Liver (tissue), 9 donors: ENCODE data around the gene ELK1. TPM values are rescaled to one million over a fixed set of nuclear protein-coding genes. Genes with fewer than 3 reads are reported as not detected.

ENCODE experiments used
- DNase-seq: peaks from one replicate; pipeline ENCODE4 v3.0.0-alpha.2; 2017; ENCODE audit warnings: low spot score
- H3K27ac ChIP-seq, 2 donors: one replicate each; pipeline ENCODE4 v1.7.0; 2013; ENCODE audit warnings: inconsistent platforms in 2 of 2, low read length in 2 of 2, control low read depth in 1 of 2, low read depth in 1 of 2, mild to moderate bottlenecking in 1 of 2
- H3K27me3 ChIP-seq, 4 donors: one replicate each; pipeline versions ENCODE4 v1.6.1 to v1.7.0; 2013; ENCODE audit warnings: low read length in 3 of 4, inconsistent platforms in 1 of 4, mild to moderate bottlenecking in 1 of 4, moderate library complexity in 1 of 4; ENCODE audit not compliant: control insufficient read depth in 4 of 4, insufficient read depth in 4 of 4
- H3K36me3 ChIP-seq, 4 donors: one replicate each; pipeline versions ENCODE4 v1.6.1 to v1.7.0; 2013; ENCODE audit warnings: low read length in 3 of 4, mild to moderate bottlenecking in 3 of 4, low read depth in 1 of 4, moderate library complexity in 1 of 4; ENCODE audit not compliant: control insufficient read depth in 4 of 4, insufficient read depth in 3 of 4
- H3K4me1 ChIP-seq, 4 donors: one replicate each; pipeline versions ENCODE4 v1.6.1 to v1.7.0; 2013; ENCODE audit warnings: low read length in 3 of 4, mild to moderate bottlenecking in 3 of 4, moderate library complexity in 1 of 4; ENCODE audit not compliant: control insufficient read depth in 4 of 4, insufficient read depth in 4 of 4
- H3K4me3 ChIP-seq, 3 donors: one replicate each; pipeline versions ENCODE4 v1.6.1 to v1.7.0; 2013; ENCODE audit warnings: low read length in 3 of 3, control low read depth in 1 of 3, low read depth in 1 of 3, mild to moderate bottlenecking in 1 of 3
- H3K9ac ChIP-seq, 2 donors: one replicate each; pipeline ENCODE4 v1.7.0; 2013; ENCODE audit warnings: low read length in 2 of 2, mild to moderate bottlenecking in 2 of 2, moderate library complexity in 2 of 2, control low read depth in 1 of 2, low read depth in 1 of 2
- H3K9me3 ChIP-seq, 4 donors: one replicate each; pipeline versions ENCODE4 v1.6.1 to v1.7.0; 2013; ENCODE audit warnings: low read length in 3 of 4; ENCODE audit not compliant: control insufficient read depth in 4 of 4
- CTCF ChIP-seq: fragments of 150-350 bp; IDR thresholded peaks from 2 replicates; pipeline ENCODE4 v1.5.1; 2017; ENCODE audit warnings: improper control_type of control experiment, low read depth, low read length; ENCODE audit not compliant: missing input control
- EGR1 ChIP-seq, 2 donors: IDR thresholded peaks; 2 replicates each; pipeline ENCODE4 v1.6.1; 2016 to 2018; ENCODE audit warnings: antibody characterized with exemption in 2 of 2, low read depth in 2 of 2
- FOXA2 ChIP-seq: IDR thresholded peaks from 2 replicates; pipeline ENCODE4 v1.6.1; 2016; ENCODE audit warnings: antibody characterized with exemption
- GABPA ChIP-seq, 2 donors: IDR thresholded peaks in 1 of 2; conservative IDR thresholded peaks in 1 of 2; 2 replicates each; pipeline ENCODE4 v1.6.1; 2016; ENCODE audit warnings: antibody characterized with exemption in 2 of 2, mild to moderate bottlenecking in 1 of 2, moderate library complexity in 1 of 2
- HNF4A ChIP-seq, 2 donors: conservative IDR thresholded peaks; 2 replicates each; pipeline ENCODE4 v1.6.1; 2016; ENCODE audit warnings: antibody characterized with exemption in 2 of 2, mild to moderate bottlenecking in 2 of 2
- HNF4G ChIP-seq: IDR thresholded peaks from 2 replicates; pipeline ENCODE4 v1.6.1; 2016; ENCODE audit warnings: antibody characterized with exemption
- JUND ChIP-seq, 2 donors: IDR thresholded peaks; 2 replicates each; pipeline ENCODE4 v1.6.1; 2016; ENCODE audit warnings: antibody characterized with exemption in 2 of 2
- MAX ChIP-seq: IDR thresholded peaks from 2 replicates; pipeline ENCODE4 v1.6.1; 2016; ENCODE audit warnings: antibody characterized with exemption
- RAD21 ChIP-seq, 2 donors: IDR thresholded peaks; 2 replicates each; pipeline ENCODE4 v1.6.1; 2016; ENCODE audit warnings: antibody characterized with exemption in 2 of 2, mild to moderate bottlenecking in 2 of 2
- RXRA ChIP-seq, 2 donors: IDR thresholded peaks; 2 replicates each; pipeline ENCODE4 v1.6.1; 2017 to 2018; ENCODE audit warnings: antibody characterized with exemption in 2 of 2, mild to moderate bottlenecking in 1 of 2
- SP1 ChIP-seq: IDR thresholded peaks from 2 replicates; pipeline ENCODE4 v1.6.1; 2018; ENCODE audit warnings: antibody characterized with exemption, mild to moderate bottlenecking
- TAF1 ChIP-seq: conservative IDR thresholded peaks from 2 replicates; pipeline ENCODE4 v1.6.1; 2016; ENCODE audit warnings: antibody characterized with exemption, mild to moderate bottlenecking
- YY1 ChIP-seq: IDR thresholded peaks from 2 replicates; pipeline ENCODE4 v1.6.1; 2016; ENCODE audit warnings: antibody characterized with exemption, mild to moderate bottlenecking
- ZBTB33 ChIP-seq: IDR thresholded peaks from 2 replicates; pipeline ENCODE4 v1.6.1; 2016; ENCODE audit warnings: antibody characterized with exemption
- WGBS: extraction: QIAGEN DNeasy Blood & Tissue Kit; methylation state at CpG from one replicate; pipeline ENCODE4 v1.1.7; 2013; 5-methylcytosine and 5-hydroxymethylcytosine counted together
- polyA plus RNA-seq, 2 donors: library from polyadenylated mRNA; stranded (reverse) in 1 of 2; unstranded in 1 of 2; fragments of 200-250 nt in 1 of 2; fragments of >200 nt in 1 of 2; fragmentation: Nextera tagmentation in 1 of 2; extraction: Ambion mirVana in 1 of 2; gene quantifications; one replicate each; pipeline versions ENCODE4 v1.2.1 to v1.2.3, GENCODE V29; 2013 to 2015
- total RNA-seq, 2 donors: library from RNA; depleted of rRNA; stranded (reverse); fragments of >200 nt; gene quantifications; one replicate each; pipeline ENCODE4 v1.2.3, GENCODE V29; 2014
- donor health status: healthy.
- donor health status: healthy.
- donor health status: healthy.
- donor health status: healthy.
- donor health status: healthy.

ELK1 gene
- total and polyA plus RNA-seq, 4 donors = 6.2 to 20.2 (median 11.6) TPM

GRCh38 chrX:47664737-47665136, 14.4 kb upstream of the ELK1 start:
- Histone ChIP-seq H3K9me3 (no peaks in the 10 kb centered on the region), H3K27me3 (no peaks in the 10 kb centered on the region), H3K4me1 (no peaks in the 10 kb centered on the region), H3K36me3 (no peaks in the 10 kb centered on the region), H3K27ac (no peak overlapping the region), H3K9ac (no peak overlapping the region), H3K4me3 (no peak overlapping the region)
- 87% methylated on average over 5 of the region's 5 CpGs for WGBS
- no peak for DNase-seq
- TF ChIP-seq MAX (no peak), GABPA (IDR thresholded peaks at IDR 0.05 in 1 of 2, conservative IDR thresholded peaks at IDR 0.05 in 1 of 2) (no peak), EGR1 (IDR thresholded peaks at IDR 0.05; ENCODE audit: low read depth in 2 of 2) (no peak), ZBTB33 (no peak), HNF4A (conservative IDR thresholded peaks at IDR 0.05) (no peak), YY1 (no peak), RXRA (IDR thresholded peaks at IDR 0.05) (no peak), FOXA2 (no peak)

GRCh38 chrX:47662144-47662657, 11.8 kb upstream of the ELK1 start:
- DNase-seq = no peak
- 91% methylated on average over 1 of the region's 1 CpG for WGBS
- no peak for TF ChIP-seq JUND (IDR thresholded peaks at IDR 0.05)
- no peak for TF ChIP-seq CTCF
- no peak for TF ChIP-seq TAF1
- Histone ChIP-seq H3K4me1 (peaks cover 0 to 2% (median 0%) of the 10 kb centered on the region in 4 donors), H3K4me3 (no peak overlapping the region), H3K27me3 (no peaks in the 10 kb centered on the region), H3K9ac (no peak overlapping the region), H3K9me3 (no peaks in the 10 kb centered on the region), H3K36me3 (peaks cover 0 to under 1% (median 0%) of the 10 kb centered on the region in 4 donors), H3K27ac (no peak overlapping the region)

- no peak for DNase-seq
- peaks cover 0 to 2% (median 0%) of the 10 kb centered on the region in 4 donors for H3K4me1 ChIP-seq
- TF ChIP-seq HNF4A (conservative IDR thresholded peaks at IDR 0.05) (no peak), HNF4G (no peak), SP1 (no peak), MAX (no peak), CTCF (no peak), EGR1 (IDR thresholded peaks at IDR 0.05; ENCODE audit: low read depth in 2 of 2) (no peak), ZBTB33 (no peak), RAD21 (IDR thresholded peaks at IDR 0.05) (no peak), GABPA (IDR thresholded peaks at IDR 0.05 in 1 of 2, conservative IDR thresholded peaks at IDR 0.05 in 1 of 2) (no peak)
- no peak overlapping the region for H3K9ac ChIP-seq
- WGBS = 96% methylated on average over 7 of the region's 7 CpGs
- no peak overlapping the region for H3K27ac ChIP-seq
- H3K9me3 ChIP-seq = no peaks in the 10 kb centered on the region
- H3K4me3 ChIP-seq = no peak overlapping the region
- peaks cover 0 to 7% (median 2%) of the 10 kb centered on the region in 4 donors for H3K36me3 ChIP-seq
- H3K27me3 ChIP-seq = no peaks in the 10 kb centered on the region
Measured at GRCh38 chrX:47661539-47661938, 11.2 kb upstream of the ELK1 start.
